GM19455 (cell line): ENCODE results near the gene KAZN.

Source experiments
- ATAC-seq: cut with Tn5 transposase; IDR thresholded peaks from one replicate; pipeline ENCODE4 v1.9.1; 2021; ENCODE audit not compliant: unreplicated experiment

KAZN gene

DNA sequence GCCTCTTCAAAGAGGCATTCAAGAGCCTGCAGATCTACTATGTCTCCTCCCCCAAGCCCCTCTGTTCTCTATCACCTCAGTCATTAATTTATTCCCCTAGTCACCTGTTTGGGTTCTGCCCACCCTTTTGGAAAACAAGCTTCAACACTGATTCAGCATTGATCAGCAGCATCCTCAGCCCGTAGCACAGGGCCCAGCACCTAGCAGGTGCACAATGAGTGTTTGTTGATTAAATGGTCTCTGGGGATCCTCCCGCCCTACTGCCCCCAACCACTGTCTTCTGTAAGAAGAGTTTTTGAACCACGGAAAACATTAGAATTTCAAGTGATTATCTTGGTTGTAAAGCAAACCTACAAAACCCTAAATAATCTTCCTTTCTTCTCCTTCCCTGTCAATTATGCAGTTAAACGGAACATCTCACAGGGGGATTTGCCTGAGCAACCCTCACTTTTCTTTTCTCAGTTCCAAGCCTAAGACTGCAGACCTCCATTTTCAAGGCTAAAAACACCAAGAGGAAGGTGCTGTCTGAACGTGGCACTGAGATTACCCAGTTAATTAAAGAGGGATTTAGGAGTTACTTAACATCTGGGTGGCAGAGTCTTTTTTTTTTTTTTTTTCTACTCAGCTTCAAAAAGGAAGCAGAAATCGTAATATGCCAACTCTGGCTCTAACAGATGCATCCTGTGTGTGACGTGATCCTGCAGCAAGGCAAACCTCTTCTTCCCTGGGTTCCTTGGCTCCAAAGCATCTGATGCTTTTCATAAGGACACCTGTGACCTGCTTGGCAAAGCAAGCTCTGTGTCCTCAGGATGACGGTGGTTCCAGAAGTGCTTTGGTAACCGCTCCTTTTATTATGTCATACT, 163.0 kb downstream of the KAZN start:
- no peak for ATAC-seq

DNA sequence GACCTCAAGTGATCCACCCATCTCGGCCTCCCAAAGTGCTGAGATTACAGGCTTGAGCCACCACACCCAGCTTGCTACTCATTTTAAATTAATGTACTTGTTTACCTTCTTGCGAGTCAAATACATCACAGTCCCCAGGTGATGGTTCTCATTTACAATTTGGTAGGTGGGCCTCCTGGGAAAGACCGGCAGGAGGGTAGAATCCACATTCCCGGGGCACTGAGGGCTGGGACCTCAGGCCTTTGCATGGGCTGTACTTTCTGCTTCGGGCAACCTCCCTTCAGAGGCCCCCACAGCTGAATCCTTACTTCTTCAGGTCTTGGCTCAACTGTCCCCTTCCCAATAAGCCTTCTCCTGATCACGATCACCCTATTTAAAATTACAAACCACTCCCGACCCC, 165.5 kb downstream of the KAZN start:
- ATAC-seq, result no peak

DNA sequence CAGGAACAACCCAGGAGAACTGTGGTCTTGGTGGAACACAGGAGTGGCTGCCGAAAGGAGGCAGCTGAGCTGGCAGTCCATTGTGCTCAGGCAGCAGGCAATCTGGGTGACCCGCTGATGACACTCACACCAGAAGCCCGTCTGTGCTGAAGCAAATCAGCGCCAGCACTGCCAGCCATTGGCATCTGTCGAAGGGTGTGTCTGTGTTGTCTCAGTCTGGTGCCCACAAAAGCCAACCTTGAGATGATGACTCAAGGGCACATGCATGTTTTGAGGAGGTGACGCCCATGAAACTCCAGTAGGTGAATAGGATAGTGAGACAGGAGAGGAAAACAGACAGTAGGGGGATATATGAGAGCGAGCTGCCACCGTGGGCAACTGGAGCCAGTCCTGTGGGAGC, 167.3 kb downstream of the KAZN start:
- no peak for ATAC-seq

DNA sequence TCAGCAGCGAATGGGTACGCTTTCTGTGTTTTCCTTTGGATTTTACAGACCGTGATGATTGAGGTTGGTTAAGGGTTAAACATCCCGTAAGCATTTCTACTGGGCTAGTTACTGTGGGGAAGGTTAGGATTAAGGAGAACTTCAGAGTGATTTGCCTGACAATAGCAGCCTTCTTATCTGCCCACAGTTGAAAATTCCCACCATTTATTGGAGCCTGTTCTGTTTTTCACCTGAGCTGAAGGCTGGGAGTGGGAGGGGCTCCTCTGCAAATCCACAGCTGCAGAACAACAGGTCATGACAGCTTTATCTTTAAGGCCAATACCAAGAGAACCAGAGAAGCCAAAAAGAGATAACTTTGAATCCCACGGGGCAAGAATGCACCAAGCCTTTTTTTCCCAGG, 168.6 kb downstream of the KAZN start:
- ATAC-seq, result no peak

DNA sequence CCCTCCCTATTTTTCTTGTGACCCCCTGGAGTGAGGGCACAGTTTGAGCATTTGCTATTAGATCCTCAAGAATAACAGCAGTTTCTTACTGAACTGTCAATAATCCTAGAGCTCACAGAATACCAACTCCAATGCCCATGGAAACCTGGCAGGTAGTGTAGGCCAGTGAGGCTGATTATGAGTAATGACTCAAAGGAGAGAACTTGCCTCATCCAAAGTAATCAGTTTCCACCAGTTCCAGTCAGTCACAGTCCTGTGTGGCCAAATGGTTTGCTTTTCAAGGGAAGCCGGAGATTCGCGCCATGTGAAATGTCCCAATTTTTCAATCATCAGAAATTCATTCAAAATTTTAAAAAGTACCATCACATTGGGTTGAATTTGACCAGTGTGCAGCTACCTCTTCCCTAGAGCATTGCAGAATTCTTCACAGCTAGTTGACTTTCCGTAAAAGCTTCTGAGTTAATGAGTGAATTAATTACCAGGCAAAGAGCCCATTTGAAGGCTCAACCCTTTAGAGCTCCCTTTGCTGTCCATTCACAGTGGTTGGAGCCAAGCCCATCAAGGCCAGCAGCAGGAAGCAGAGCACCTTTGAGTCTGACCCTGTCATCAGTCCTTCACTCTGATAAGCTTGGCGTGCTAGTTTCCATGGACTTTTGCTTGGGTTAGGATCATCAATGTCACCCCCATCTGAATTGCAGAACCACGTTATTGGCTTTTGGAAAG, 170.3 kb downstream of the KAZN start:
- no peak for ATAC-seq

DNA sequence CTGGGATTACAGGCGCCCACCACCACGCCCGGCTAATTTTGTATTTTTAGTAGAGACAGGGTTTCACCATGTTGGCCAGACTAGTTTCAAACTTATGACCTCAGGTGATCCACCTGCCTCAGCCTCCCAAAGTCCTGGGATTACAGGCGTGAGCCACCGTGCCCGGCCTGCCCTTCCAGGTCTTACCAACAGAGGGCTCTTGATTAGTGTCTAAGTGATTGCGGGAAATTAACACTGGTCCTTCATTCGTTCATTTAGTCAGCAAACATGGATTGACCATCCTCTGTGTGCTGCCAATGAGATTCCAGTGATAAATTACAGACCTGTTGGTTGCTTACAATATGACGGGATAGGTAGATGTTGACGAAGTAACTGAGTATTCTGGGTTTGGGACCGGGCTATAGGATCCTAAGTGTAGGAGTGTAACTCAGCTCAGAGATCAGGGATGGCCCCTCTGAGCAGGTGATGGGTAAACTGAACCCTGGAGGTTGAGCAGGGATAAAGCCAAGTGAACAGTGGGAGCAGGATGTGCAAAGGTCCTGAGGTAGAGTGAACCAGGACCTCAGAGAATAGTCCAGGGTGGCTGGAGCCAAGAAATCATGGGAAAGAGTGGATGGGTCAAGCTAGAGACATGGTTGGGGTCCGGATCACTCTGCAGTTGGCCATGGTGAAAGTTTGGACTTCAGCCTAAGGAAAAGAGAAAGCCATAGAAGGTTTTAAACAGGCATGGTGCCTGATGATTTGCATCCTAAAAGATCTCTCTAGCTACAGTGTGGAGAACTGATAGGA, 171.2 kb downstream of the KAZN start:
- no peak for ATAC-seq

DNA sequence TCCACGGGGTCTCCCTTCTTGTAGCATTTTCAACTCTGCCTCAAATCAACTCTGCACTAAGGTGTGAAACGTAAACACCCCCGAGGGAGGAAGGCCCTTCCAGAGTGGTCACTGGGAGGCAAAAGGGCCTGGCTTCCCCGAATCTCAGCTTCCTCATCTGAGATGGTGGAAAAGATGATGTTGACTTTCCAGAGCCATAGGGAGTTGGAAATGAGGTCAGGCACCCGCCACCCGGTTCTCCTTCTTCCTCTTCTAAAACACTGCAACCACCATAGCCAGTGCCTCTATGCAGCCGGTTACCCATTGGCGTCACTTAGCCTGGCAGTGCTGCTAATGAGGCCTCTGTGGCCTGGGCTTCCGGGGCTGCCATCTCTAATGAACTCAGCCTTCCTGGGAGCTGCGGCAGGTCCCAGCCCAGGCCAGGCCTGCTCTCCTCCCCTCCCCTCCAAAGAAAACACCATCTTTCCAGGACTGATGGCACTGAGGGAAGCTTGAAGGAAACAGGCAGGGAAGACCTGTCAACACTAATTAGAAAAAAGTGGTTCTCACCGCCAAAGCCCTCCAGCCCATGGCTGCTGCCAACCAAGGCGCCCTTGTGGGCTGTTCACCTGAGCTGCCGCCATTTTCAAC, 175.0 kb downstream of the KAZN start:
- no peak for ATAC-seq

DNA sequence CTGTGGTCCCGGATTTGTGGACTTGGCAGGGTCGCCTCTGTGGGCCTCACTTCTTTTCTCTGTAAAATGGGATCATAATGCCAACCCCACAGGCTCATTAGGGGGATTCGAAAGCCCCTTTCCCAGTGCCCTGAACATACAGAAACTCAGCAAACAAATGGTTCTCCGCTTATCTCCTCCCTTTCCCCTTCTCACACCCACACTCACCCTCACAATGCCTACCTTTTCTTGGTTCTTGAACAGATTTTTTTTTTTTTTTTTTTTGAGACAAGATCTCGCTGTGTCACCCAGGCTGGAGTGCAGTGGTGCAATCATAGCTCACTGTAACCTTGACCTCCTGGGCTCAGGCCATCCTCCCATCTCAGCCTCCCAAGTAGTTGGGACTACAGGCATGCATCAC, 175.7 kb downstream of the KAZN start:
- ATAC-seq, result no peak

DNA sequence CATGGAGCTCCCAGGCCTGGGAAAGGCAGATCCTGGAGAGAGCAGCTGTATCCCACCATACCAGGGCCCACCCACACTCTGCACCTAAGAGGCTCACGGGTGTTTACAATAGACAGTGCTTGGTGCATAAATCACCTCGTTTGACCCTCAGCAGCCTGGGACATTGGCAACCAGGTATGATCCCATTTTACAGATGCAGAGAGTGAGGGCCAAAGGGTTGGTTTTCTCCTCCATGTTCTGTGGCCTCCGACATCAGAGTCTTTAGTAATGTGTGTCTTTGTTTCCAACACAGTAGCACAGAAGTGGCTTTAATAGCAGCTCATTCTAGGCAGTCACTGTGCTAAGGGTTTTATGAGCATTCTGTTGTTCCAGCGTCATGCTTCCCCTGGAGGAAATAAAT, 176.5 kb downstream of the KAZN start:
- no peak for ATAC-seq

DNA sequence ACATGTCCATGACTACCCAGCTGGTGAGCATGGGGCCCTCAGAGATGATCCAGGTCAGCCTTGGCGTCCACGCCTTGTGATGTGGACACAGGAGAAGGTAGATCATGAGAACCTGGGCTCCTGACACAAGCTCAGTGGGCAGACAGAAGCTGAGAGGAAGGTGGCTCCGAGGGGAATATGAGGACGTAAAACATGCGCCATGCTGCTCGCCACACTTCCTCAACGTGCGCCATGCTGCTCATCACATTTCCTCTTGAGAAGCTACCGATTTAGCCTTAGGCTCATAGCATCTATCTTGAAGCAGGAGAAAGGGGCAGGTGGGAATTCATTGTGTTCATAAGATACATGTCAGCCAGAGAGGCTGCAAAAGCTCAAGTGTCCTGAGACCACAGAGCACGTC, 176.9 kb downstream of the KAZN start:
- ATAC-seq, result no peak

DNA sequence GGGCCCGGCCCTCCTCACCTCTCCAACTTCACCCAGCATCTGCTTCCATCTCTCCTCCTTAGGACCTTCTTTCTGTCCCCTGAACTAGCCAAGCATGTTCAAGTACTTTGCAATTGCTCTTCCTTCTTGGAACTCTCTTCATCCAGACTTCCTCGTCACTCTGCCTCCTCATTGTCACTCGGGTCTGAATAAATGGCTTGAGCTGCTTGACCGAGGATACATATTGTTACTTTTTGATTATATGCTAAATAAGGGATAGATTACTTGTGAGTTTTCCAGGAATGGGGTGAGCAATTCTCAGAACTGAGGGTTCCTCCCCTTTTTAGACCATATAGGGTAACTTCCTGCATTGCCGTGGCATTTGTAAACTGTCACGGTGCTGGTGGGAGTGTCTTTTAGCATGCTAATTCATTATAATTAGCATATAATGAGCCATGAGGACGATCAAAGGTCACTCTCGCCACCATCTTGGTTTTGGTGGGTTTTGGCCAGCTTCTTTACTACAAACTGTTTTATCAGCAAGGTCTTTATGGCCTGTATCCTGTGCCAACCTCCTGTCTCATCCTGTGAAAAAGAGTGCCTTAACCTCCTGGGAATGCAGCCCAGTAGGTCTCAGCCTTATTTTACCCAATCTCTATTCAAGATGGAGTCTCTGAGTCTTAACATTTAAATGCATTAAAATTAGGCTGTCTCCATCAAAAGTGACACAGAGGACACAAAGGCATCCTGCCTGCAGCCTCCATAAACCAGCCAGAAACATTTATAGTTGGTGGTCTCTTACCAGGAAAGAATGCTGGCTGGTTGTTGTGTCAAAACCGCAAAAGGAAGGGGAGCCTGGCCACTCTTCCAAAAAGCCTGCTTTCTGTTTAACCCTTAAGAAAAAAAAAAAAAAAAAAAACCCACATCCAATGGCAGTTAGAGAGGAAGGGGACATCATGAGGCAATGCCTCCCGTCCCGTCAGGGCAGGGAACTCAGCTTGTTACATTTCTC, 179.3 kb downstream of the KAZN start:
- no peak for ATAC-seq

DNA sequence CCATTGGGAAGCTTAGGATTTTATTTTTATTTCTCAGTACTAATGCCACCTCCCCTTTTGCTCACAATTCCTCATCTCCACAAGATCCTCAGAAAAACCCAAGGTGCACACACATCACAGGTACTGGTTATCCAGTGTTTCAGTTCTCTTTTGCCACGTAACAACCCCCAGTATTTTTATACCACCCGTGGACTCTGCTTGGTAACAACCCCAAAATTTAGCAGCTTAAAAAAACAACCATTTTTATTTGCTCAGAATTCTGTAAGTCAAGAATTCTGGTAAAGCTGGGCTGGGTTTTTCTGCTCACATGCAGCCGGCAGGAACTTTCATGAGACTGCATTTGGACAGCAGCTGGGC, 180.0 kb downstream of the KAZN start:
- no peak for ATAC-seq

DNA sequence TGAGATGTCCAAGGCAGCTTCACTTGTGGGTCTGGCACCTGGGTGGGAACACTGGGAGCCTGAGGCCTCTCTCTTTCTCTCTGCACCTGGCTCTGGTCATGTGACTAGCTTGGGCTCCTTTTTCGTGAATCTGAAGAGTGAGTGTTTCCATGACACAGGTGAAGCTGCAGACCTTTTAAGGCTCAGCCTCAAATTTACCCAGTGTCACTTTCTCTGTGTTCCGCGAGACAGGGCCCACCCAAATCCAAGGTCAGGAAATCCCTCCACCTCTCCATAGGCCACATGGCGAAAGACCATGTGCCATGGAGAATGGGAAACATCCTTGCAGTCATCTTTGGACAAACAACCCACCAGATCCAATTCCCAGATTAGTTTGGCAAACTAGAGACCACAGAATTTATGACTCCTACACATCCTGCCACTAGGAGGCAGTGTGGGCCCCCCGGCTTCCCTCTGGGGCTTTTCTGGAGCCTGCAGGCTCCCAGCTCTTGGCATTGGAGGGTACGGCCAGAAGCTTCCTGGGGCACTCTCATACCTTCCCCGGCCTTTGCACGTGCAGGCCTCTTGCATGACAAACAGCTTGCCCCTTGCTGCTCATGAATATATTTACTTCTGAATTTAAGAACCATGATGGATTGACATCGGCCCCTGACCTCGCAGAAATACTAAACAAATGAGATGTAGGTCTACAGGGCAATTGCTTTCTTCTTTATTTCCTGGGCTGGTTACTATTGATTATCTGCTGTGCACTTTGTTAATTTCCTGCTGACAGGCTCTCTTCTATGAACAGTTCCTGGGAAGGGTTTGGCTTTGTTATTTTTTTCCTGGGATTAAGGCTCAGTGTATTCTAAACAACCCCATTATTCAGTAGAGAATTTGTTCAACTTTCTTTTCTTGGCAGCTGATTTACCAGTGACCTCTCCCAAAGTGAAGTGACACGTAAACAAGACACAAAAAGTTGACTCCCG, 180.7 kb downstream of the KAZN start:
- ATAC-seq, result no peak

DNA sequence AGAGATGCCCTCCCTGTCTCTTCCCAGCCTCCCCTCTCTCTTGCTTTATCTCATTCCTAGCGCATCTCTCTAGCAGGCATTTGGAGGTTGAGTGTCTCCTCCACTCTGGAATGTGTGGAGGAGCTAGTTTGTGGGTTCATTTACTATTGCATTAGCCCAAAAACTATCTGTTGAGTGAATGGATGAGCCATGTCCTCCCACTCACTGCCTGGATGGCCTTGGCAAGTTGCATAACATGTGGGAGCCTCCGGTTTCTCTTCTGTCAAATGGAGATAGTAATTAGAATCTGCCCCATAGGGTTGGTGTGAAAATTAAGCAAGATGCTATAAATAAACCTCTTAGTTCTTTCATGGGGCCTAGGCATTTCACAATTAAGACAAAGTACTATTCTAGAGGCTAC, 181.8 kb downstream of the KAZN start:
- no peak for ATAC-seq

DNA sequence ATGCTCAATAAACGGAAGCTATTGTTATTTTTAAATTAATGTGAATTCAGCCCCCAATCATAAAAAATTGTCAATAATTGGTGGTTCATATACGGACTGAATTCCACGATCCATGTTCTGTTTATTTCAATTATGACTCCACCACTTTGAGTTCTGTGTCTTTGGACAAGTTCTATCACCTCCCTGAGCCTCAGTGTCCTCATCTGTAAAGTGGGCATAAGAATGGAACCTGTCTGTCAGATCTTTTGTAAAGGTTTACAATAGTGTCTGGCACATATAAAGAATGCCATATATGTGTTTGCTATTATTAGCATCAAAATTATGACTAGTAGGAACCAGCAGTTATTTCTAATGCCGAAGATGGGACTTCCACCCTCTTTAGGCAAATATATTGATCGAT, 183.3 kb downstream of the KAZN start:
- no peak for ATAC-seq

DNA sequence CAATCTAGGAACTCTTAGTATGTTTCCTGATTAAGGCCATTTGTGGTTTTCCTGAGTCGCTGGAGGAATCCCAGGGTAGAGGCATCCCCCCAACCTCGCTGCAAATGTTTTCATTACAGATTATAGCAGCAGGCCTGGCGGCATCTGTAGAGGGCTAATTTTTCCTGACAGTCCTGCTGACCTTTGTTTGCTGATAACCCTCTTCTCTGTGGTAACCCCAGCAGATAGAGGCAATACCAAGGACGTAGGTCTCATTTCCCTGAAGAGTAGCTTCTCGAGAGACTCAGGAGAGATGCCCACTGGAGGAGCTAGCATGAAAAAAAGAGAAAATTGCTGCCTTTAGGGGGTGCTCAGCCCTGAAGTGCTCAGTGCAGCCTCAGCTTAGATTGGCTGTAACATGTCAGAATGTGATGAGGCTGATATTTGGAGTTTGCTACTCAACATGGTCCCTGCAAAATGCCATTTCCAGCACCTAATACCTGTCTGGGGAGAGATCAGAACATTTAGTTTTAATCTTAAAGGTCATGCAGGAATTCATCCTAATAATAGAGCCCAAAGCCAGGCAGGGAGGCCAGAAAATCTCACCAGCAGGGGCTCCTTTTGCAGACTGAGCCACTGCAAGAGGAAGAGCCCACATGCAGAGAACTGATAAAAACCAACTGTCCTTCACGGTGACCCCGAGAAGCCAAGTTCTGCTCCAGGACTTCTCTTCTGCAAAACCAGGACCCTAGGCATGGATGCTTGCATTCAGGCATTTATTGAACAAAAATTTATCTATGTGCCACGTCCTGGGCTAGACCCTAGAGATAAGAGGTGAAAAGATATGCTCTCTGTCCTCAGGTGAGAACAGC, 184.5 kb downstream of the KAZN start:
- ATAC-seq, result no peak

DNA sequence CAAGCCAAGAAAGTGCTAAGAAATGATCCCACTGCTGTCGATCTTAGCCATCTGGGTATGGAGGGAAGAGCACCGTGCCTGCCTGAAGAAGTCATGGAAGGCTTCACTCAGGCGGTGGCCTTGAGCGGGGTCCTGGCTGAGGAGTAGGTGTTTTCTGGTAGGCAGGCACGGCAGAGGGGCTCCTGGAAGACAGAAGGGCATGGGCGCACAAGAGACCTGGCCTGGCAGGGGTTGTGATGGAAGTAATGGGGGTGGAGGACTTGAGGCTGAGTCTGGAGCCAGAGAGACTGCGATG, 185.1 kb downstream of the KAZN start:
- ATAC-seq, result no peak
